ENCODE measurements around the gene CFAP100.

CFAP100 gene

GRCh38 chr3:126424039-126424717 is 29.5 kb downstream of the CFAP100 start:
- no peak for DNase-seq

GRCh38 chr3:126424751-126425150 is 30.0 kb downstream of the CFAP100 start:
- DNase-seq, result no peak

GRCh38 chr3:126431103-126431534 is 36.4 kb downstream of the CFAP100 start:
- DNase-seq, result no peak

- no peak for DNase-seq
Observed at GRCh38 chr3:126432361-126433104, 37.8 kb downstream of the CFAP100 start.

- DNase-seq, result no peak
Observed at GRCh38 chr3:126433105-126433430, 38.4 kb downstream of the CFAP100 start.

GRCh38 chr3:126433496-126434263 is 39.0 kb downstream of the CFAP100 start:
- peak; percentile 89 for DNase-seq

- no peak for DNase-seq
Observed at GRCh38 chr3:126434264-126434590, 39.5 kb downstream of the CFAP100 start.

GRCh38 chr3:126434931-126435411 is 40.3 kb downstream of the CFAP100 start:
- no peak for DNase-seq

- no peak for DNase-seq
Observed at GRCh38 chr3:126435456-126436315, 41.0 kb downstream of the CFAP100 start.

GRCh38 chr3:126436826-126437717 is 42.4 kb downstream of the CFAP100 start:
- DNase-seq, result no peak

GRCh38 chr3:126438186-126438585 is 43.5 kb downstream of the CFAP100 start:
- no peak for DNase-seq

- DNase-seq, result no peak
Observed at GRCh38 chr3:126438746-126439145, 44.0 kb downstream of the CFAP100 start.

- DNase-seq, result no peak
Observed at GRCh38 chr3:126439346-126439967, 44.7 kb downstream of the CFAP100 start.

- no peak for DNase-seq
Observed at GRCh38 chr3:126439968-126440708, 45.4 kb downstream of the CFAP100 start.

- no peak for DNase-seq
Observed at GRCh38 chr3:126440709-126440995, 45.9 kb downstream of the CFAP100 start.

GRCh38 chr3:126441256-126441880 is 46.7 kb downstream of the CFAP100 start:
- no peak for DNase-seq

GRCh38 chr3:126442094-126442855 is 47.6 kb downstream of the CFAP100 start:
- no peak for DNase-seq

GRCh38 chr3:126442856-126443242 is 48.1 kb downstream of the CFAP100 start:
- DNase-seq, result no peak

GRCh38 chr3:126445506-126445905 is 50.8 kb downstream of the CFAP100 start:
- DNase-seq, result no peak

GRCh38 chr3:126446301-126446700 is 51.6 kb downstream of the CFAP100 start:
- no peak for DNase-seq
